ENCODE results near the gene PDCD1.

Gene PDCD1

DNA sequence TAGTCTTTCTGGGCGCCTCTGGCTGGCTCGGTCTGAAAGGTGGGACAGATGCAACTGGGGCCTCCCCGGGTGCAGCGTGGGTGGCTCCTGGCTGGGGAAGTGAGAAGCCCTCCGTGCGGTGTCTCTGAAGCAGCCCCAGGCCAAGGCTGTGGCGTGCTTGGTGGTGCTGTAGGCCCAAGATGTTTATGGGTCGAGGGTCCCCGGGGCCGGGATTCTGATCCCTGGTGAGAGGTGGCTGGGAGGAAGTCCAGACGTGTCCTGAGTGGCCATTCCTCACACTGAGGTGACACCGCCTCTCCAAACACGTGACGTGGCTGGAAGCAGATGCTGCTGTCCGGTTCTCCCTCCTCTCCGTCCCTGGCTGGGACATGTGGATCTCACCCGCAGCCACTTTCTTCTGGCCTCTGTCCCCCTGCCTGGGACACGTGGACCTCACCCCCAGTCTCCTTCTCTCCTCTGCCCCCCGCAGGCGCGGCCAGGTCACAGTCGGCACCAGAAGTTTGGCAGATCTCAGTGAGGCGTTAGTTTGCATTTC lies 23.5 kb upstream of the PDCD1 start (continued):
- no peak for TF ChIP-seq ZNF549 (tag by site-specific recombination; IDR thresholded peaks at IDR 0.05)
- no peak for TF ChIP-seq ZNF843 (tag by site-specific recombination; IDR thresholded peaks at IDR 0.05)
- TF ChIP-seq GLIS1 (tag by site-specific recombination; IDR thresholded peaks at IDR 0.05), result peak; percentile 50
- no peak for TF ChIP-seq ZNF629 (tag by site-specific recombination; IDR thresholded peaks at IDR 0.05)
- TF ChIP-seq ZNF585B (tag by site-specific recombination; IDR thresholded peaks at IDR 0.05), result no peak
- TF ChIP-seq ZNF768 (tag by site-specific recombination; IDR thresholded peaks at IDR 0.05), result no peak
- TF ChIP-seq ZNF335 (tag by site-specific recombination; conservative IDR thresholded peaks at IDR 0.05), result peak; percentile 49
- TF ChIP-seq, protein P1, sequence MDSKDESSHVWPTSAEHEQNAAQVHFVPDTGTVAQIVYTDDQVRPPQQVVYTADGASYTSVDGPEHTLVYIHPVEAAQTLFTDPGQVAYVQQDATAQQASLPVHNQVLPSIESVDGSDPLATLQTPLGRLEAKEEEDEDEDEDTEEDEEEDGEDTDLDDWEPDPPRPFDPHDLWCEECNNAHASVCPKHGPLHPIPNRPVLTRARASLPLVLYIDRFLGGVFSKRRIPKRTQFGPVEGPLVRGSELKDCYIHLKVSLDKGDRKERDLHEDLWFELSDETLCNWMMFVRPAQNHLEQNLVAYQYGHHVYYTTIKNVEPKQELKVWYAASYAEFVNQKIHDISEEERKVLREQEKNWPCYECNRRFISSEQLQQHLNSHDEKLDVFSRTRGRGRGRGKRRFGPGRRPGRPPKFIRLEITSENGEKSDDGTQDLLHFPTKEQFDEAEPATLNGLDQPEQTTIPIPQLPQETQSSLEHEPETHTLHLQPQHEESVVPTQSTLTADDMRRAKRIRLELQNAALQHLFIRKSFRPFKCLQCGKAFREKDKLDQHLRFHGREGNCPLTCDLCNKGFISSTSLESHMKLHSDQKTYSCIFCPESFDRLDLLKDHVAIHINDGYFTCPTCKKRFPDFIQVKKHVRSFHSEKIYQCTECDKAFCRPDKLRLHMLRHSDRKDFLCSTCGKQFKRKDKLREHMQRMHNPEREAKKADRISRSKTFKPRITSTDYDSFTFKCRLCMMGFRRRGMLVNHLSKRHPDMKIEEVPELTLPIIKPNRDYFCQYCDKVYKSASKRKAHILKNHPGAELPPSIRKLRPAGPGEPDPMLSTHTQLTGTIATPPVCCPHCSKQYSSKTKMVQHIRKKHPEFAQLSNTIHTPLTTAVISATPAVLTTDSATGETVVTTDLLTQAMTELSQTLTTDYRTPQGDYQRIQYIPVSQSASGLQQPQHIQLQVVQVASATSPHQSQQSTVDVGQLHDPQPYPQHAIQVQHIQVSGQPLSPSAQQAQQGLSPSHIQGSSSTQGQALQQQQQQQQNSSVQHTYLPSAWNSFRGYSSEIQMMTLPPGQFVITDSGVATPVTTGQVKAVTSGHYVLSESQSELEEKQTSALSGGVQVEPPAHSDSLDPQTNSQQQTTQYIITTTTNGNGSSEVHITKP (tag by site-specific recombination; IDR thresholded peaks at IDR 0.05), result peak; percentile 8; the same call in 1 of the 2 replicates
- TF ChIP-seq ZIC2 (tag by site-specific recombination; IDR thresholded peaks at IDR 0.05), result peak; percentile 20; the same call in 1 of the 2 replicates

DNA sequence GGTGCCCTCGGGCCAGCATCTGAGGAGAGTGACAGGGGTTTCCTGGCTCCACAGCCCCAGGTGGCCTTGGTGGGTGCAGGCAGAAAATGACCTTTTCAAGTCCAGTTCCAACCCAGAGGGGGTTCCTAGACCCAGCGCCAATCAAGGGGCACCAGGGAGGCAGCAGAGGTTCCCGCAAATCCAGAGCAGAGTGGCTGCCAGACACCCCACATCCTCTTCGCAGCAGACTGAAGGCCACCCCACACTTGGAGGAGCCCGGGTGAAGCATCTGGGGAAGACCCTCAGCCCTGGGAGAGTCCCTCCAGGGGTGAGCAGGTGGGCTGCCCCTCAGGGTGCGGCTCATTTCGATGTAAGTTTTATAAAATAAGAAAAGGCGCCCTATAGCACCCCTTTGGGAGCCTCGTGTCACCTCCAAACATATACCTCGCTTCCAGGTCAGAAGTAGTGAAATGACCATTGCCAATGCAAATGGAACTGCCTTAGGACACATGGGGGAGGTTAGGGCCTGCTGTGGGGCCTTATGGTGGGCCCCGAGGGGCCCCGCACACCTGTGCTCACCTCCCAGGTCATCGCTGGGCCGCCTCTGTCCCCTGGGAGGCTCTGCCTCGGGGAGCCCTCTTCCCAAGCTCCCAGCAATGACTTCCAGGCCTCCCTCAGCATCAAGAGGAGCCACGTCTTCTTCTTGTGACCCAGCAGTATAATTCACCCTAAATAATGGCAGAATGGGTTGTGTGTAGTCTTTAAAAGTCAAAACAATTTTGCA lies 21.8 kb upstream of the PDCD1 start:
- H3K4me3 ChIP-seq (ENCODE audit: low read depth, low read length), result no peak overlapping the region
- H3K27ac ChIP-seq (ENCODE audit: extremely low read depth, low read depth, low read length), result no peak overlapping the region
- no peaks in the 10 kb centered on the region for H3K36me3 ChIP-seq (ENCODE audit: control insufficient read depth in 2 of 2, insufficient read depth in 1 of 2, low read length in 2 of 2)
- H3K4me1 ChIP-seq (ENCODE audit: control insufficient read depth, insufficient read depth, low read length), result peaks cover 6% of the 10 kb centered on the region; the same call in 1 of the 2 replicates
- no peaks in the 10 kb centered on the region for H3K9me3 ChIP-seq (ENCODE audit: control insufficient read depth, insufficient read depth, low read depth, low read length)
- ChIA-PET CTCF (interaction anchor here (0.5 to 1.4 kb wide), 4 partner anchors 12 to 1031 kb away, joined by 3 to 4 read pairs (median 3); no protein-coding TSS in a partner anchor), POLR2A (no interaction called here)
- TF ChIP-seq, protein P2, sequence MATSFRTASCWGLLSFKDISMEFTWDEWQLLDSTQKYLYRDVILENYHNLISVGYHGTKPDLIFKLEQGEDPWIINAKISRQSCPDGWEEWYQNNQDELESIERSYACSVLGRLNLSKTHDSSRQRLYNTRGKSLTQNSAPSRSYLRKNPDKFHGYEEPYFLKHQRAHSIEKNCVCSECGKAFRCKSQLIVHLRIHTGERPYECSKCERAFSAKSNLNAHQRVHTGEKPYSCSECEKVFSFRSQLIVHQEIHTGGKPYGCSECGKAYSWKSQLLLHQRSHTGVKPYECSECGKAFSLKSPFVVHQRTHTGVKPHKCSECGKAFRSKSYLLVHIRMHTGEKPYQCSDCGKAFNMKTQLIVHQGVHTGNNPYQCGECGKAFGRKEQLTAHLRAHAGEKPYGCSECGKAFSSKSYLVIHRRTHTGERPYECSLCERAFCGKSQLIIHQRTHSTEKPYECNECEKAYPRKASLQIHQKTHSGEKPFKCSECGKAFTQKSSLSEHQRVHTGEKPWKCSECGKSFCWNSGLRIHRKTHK (tag by site-specific recombination; IDR thresholded peaks at IDR 0.05), result no peak
- TF ChIP-seq ZNF560 (tag by site-specific recombination; IDR thresholded peaks at IDR 0.05; ENCODE audit: borderline replicate concordance) (no peak), RBAK (tag by site-specific recombination; IDR thresholded peaks at IDR 0.05) (no peak), ZNF146 (tag by site-specific recombination; IDR thresholded peaks at IDR 0.05) (no peak), ZFP69B (tag by site-specific recombination; IDR thresholded peaks at IDR 0.05) (no peak), TCF7L2 (IDR thresholded peaks at IDR 0.05; ENCODE audit: borderline replicate concordance, low read depth, low read length) (no peak)

DNA sequence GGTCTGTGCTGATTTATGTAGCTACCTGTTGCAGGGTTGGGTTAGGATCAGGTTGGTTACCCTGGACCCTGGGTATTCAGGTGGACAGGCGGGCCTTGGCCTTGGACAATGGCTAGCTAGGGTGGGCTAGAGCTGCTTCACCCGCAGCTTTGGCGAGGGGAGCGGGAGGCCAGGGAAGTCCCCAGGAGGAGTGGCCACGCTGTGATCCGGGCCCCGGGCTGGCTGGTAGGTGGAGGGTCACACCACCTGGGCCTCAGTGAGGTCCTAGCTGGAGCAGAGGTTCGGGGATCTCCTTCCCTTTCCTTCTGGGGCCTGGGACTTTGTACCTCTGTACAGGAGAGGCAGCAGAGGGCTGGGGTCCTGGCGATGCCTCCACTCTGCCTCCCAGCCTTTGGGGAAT lies 20.6 kb upstream of the PDCD1 start:
- CTCF ChIA-PET, result interaction anchor here (0.5 to 1.6 kb wide), 15 partner anchors 11 to 1039 kb away, joined by 3 to 19 read pairs (median 5); partner anchors contain the start of genes ING5 and RTP5
- Histone ChIP-seq H3K9me3 (ENCODE audit: control insufficient read depth, insufficient read depth, low read depth, low read length) (no peaks in the 10 kb centered on the region), H3K36me3 (ENCODE audit: control insufficient read depth in 2 of 2, insufficient read depth in 1 of 2, low read length in 2 of 2) (no peaks in the 10 kb centered on the region), H3K4me1 (ENCODE audit: control insufficient read depth, insufficient read depth, low read length) (peaks cover 6% of the 10 kb centered on the region; the same call in 1 of the 2 replicates), H3K4me3 (ENCODE audit: low read depth, low read length) (no peak overlapping the region), H3K27ac (ENCODE audit: extremely low read depth, low read depth, low read length) (no peak overlapping the region)
- peak; percentile 28; the same call in 1 of the 2 replicates for TF ChIP-seq SCRT2 (tag by site-specific recombination; IDR thresholded peaks at IDR 0.05)
- TF ChIP-seq, protein P3, sequence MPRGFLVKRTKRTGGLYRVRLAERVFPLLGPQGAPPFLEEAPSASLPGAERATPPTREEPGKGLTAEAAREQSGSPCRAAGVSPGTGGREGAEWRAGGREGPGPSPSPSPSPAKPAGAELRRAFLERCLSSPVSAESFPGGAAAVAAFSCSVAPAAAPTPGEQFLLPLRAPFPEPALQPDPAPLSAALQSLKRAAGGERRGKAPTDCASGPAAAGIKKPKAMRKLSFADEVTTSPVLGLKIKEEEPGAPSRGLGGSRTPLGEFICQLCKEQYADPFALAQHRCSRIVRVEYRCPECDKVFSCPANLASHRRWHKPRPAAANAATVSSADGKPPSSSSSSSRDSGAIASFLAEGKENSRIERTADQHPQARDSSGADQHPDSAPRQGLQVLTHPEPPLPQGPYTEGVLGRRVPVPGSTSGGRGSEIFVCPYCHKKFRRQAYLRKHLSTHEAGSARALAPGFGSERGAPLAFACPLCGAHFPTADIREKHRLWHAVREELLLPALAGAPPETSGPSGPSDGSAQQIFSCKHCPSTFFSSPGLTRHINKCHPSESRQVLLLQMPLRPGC (tag by site-specific recombination; IDR thresholded peaks at IDR 0.05), result no peak
- POLR2A ChIA-PET, result interaction anchor here (1.0 kb wide), 2 partner anchors 193 to 202 kb away, joined by 3 to 4 read pairs; partner anchors contain the start of gene DTYMK

Measured in HEK293 (cell line).